ENCODE data around the gene NCOR1. TPM values are rescaled to one million over a fixed set of nuclear protein-coding genes. Genes with fewer than 3 reads are reported as not detected.
"Not testable (repeated sequence)": the region's sequence is repeated elsewhere in the genome, so short reads cannot be mapped to it uniquely, and the experiment has no call there.

Gene NCOR1
- polyA plus RNA-seq, 1 donor = 122 TPM

- 60% methylated on average over 2 of the region's 38 CpGs for WGBS (ENCODE audit: insufficient coverage, low lambda C conversion rate)
- H3K4me3 ChIP-seq (ENCODE audit: low read length) = peak overlapping the region; percentile 81
- H3K4me1 ChIP-seq (ENCODE audit: control insufficient read depth, insufficient read depth, low read length); H3K27me3 ChIP-seq (ENCODE audit: control insufficient read depth, insufficient read depth, low read length); DNase-seq; H3K36me3 ChIP-seq (ENCODE audit: control insufficient read depth, insufficient read depth, low read length); H3K9me3 ChIP-seq (ENCODE audit: control insufficient read depth, low read depth, low read length): not testable (repeated sequence)
- peak overlapping the region; percentile 93 for H3K27ac ChIP-seq (ENCODE audit: low read length)
These were observed 1.1 kb upstream of the NCOR1 start for GRCh38 chr17:16216341-16217001.

GRCh38 chr17:16215965-16216316, 607 bp upstream of the NCOR1 start:
- Histone ChIP-seq H3K9me3 (ENCODE audit: control insufficient read depth, low read depth, low read length) (peaks cover 3% of the 10 kb centered on the region), H3K27me3 (ENCODE audit: control insufficient read depth, insufficient read depth, low read length) (no peaks in the 10 kb centered on the region), H3K27ac (ENCODE audit: low read length) (peak overlapping the region; percentile 93), H3K4me3 (ENCODE audit: low read length) (peak overlapping the region; percentile 78), H3K4me1 (ENCODE audit: control insufficient read depth, insufficient read depth, low read length) (peaks cover 10% of the 10 kb centered on the region), H3K36me3 (ENCODE audit: control insufficient read depth, insufficient read depth, low read length) (no peaks in the 10 kb centered on the region)
- no CpG with 5 or more reads among the region's 22 CpGs for WGBS (ENCODE audit: insufficient coverage, low lambda C conversion rate)
- DNase-seq = no peak

- no peaks in the 10 kb centered on the region for H3K27me3 ChIP-seq (ENCODE audit: control insufficient read depth, insufficient read depth, low read length)
- H3K4me1 ChIP-seq (ENCODE audit: control insufficient read depth, insufficient read depth, low read length) = peaks cover 10% of the 10 kb centered on the region
- H3K36me3 ChIP-seq (ENCODE audit: control insufficient read depth, insufficient read depth, low read length) = no peaks in the 10 kb centered on the region
- peak overlapping the region; percentile 78 for H3K4me3 ChIP-seq (ENCODE audit: low read length)
- WGBS (ENCODE audit: insufficient coverage, low lambda C conversion rate) = no CpG with 5 or more reads among the region's 27 CpGs
- peak in 1 of 2 donors; percentile 71 for DNase-seq
- peaks cover 3% of the 10 kb centered on the region for H3K9me3 ChIP-seq (ENCODE audit: control insufficient read depth, low read depth, low read length)
- peak overlapping the region; percentile 93 for H3K27ac ChIP-seq (ENCODE audit: low read length)
These were observed 397 bp downstream of the NCOR1 start for GRCh38 chr17:16215002-16215272.

GRCh38 chr17:16214190-16215001, 938 bp downstream of the NCOR1 start:
- Histone ChIP-seq H3K27me3 (ENCODE audit: control insufficient read depth, insufficient read depth, low read length) (no peaks in the 10 kb centered on the region), H3K36me3 (ENCODE audit: control insufficient read depth, insufficient read depth, low read length) (no peaks in the 10 kb centered on the region), H3K4me3 (ENCODE audit: low read length) (peak overlapping the region; percentile 78), H3K27ac (ENCODE audit: low read length) (peak overlapping the region; percentile 93), H3K9me3 (ENCODE audit: control insufficient read depth, low read depth, low read length) (peaks cover 3% of the 10 kb centered on the region), H3K4me1 (ENCODE audit: control insufficient read depth, insufficient read depth, low read length) (peaks cover 10% of the 10 kb centered on the region)
- 0% methylated on average over 1 of the region's 16 CpGs for WGBS (ENCODE audit: insufficient coverage, low lambda C conversion rate)
- no peak for DNase-seq

- Histone ChIP-seq H3K27me3 (ENCODE audit: control insufficient read depth, insufficient read depth, low read length) (no peaks in the 10 kb centered on the region), H3K36me3 (ENCODE audit: control insufficient read depth, insufficient read depth, low read length) (no peaks in the 10 kb centered on the region), H3K9me3 (ENCODE audit: control insufficient read depth, low read depth, low read length) (peaks cover 3% of the 10 kb centered on the region), H3K4me3 (ENCODE audit: low read length) (no peak overlapping the region), H3K4me1 (ENCODE audit: control insufficient read depth, insufficient read depth, low read length) (peaks cover 10% of the 10 kb centered on the region), H3K27ac (ENCODE audit: low read length) (peak overlapping the region; percentile 36)
- WGBS (ENCODE audit: insufficient coverage, low lambda C conversion rate) = 33% methylated on average over 1 of the region's 6 CpGs
- DNase-seq = no peak
These were observed 2.5 kb downstream of the NCOR1 start for GRCh38 chr17:16212793-16213192.

GRCh38 chr17:16211590-16211989, 3.7 kb downstream of the NCOR1 start:
- Histone ChIP-seq H3K27me3 (ENCODE audit: control insufficient read depth, insufficient read depth, low read length) (no peaks in the 10 kb centered on the region), H3K4me3 (ENCODE audit: low read length) (no peak overlapping the region), H3K4me1 (ENCODE audit: control insufficient read depth, insufficient read depth, low read length) (peaks cover 10% of the 10 kb centered on the region), H3K36me3 (ENCODE audit: control insufficient read depth, insufficient read depth, low read length) (no peaks in the 10 kb centered on the region), H3K9me3 (ENCODE audit: control insufficient read depth, low read depth, low read length) (peaks cover 3% of the 10 kb centered on the region), H3K27ac (ENCODE audit: low read length) (no peak overlapping the region)
- WGBS (ENCODE audit: insufficient coverage, low lambda C conversion rate) = 94% methylated on average over 3 of the region's 3 CpGs
- DNase-seq = no peak

- not testable (repeated sequence) for H3K4me1 ChIP-seq (ENCODE audit: control insufficient read depth, insufficient read depth, low read length); DNase-seq; H3K27me3 ChIP-seq (ENCODE audit: control insufficient read depth, insufficient read depth, low read length); H3K27ac ChIP-seq (ENCODE audit: low read length); H3K36me3 ChIP-seq (ENCODE audit: control insufficient read depth, insufficient read depth, low read length); H3K9me3 ChIP-seq (ENCODE audit: control insufficient read depth, low read depth, low read length); H3K4me3 ChIP-seq (ENCODE audit: low read length)
- no CpG with 5 or more reads among the region's 6 CpGs for WGBS (ENCODE audit: insufficient coverage, low lambda C conversion rate)
These were observed 10.6 kb downstream of the NCOR1 start for GRCh38 chr17:16204763-16205162.

GRCh38 chr17:16202554-16203500, 12.5 kb downstream of the NCOR1 start:
- not testable (repeated sequence) for H3K4me1 ChIP-seq (ENCODE audit: control insufficient read depth, insufficient read depth, low read length)
- DNase-seq = peak in 1 of 2 donors; percentile 49

GRCh38 chr17:16201693-16202131, 13.6 kb downstream of the NCOR1 start:
- H3K4me3 ChIP-seq (ENCODE audit: low read length); H3K9me3 ChIP-seq (ENCODE audit: control insufficient read depth, low read depth, low read length); DNase-seq; H3K36me3 ChIP-seq (ENCODE audit: control insufficient read depth, insufficient read depth, low read length); H3K4me1 ChIP-seq (ENCODE audit: control insufficient read depth, insufficient read depth, low read length); H3K27me3 ChIP-seq (ENCODE audit: control insufficient read depth, insufficient read depth, low read length): not testable (repeated sequence)
- no CpG with 5 or more reads among the region's 13 CpGs for WGBS (ENCODE audit: insufficient coverage, low lambda C conversion rate)
- peak overlapping the region; percentile 28 for H3K27ac ChIP-seq (ENCODE audit: low read length)

More at GRCh38 chr17:16202554-16203500, 12.5 kb downstream of the NCOR1 start:
- H3K36me3 ChIP-seq (ENCODE audit: control insufficient read depth, insufficient read depth, low read length); H3K27me3 ChIP-seq (ENCODE audit: control insufficient read depth, insufficient read depth, low read length); H3K4me3 ChIP-seq (ENCODE audit: low read length); H3K9me3 ChIP-seq (ENCODE audit: control insufficient read depth, low read depth, low read length): not testable (repeated sequence)
- H3K27ac ChIP-seq (ENCODE audit: low read length) = peak overlapping the region; percentile 33
- 39% methylated on average over 3 of the region's 5 CpGs for WGBS (ENCODE audit: insufficient coverage, low lambda C conversion rate)

- H3K9me3 ChIP-seq (ENCODE audit: control insufficient read depth, low read depth, low read length) = no peaks in the 10 kb centered on the region
- H3K4me1 ChIP-seq (ENCODE audit: control insufficient read depth, insufficient read depth, low read length) = peaks cover 6% of the 10 kb centered on the region
- no peak overlapping the region for H3K27ac ChIP-seq (ENCODE audit: low read length)
These were observed 16.2 kb downstream of the NCOR1 start for GRCh38 chr17:16199093-16199492.

More at GRCh38 chr17:16199093-16199492, 16.2 kb downstream of the NCOR1 start:
- peak in 1 of 2 donors; percentile 4 for DNase-seq
- no peak overlapping the region for H3K4me3 ChIP-seq (ENCODE audit: low read length)
- H3K36me3 ChIP-seq (ENCODE audit: control insufficient read depth, insufficient read depth, low read length) = peaks cover 13% of the 10 kb centered on the region
- no peaks in the 10 kb centered on the region for H3K27me3 ChIP-seq (ENCODE audit: control insufficient read depth, insufficient read depth, low read length)
- no CpG with 5 or more reads among the region's 6 CpGs for WGBS (ENCODE audit: insufficient coverage, low lambda C conversion rate)
